Measurements from ENCODE around the gene PRDM15.

GRCh38 chr21:41821756-41822431 is 57.2 kb downstream of the PRDM15 start:
- TF ChIP-seq TAF1 (conservative IDR thresholded peaks at IDR 0.05): no peak
- no peak for TF ChIP-seq CTCF (IDR thresholded peaks at IDR 0.05; ENCODE audit: low read depth, low read length, missing input control)
- no peak for TF ChIP-seq YY1 (IDR thresholded peaks at IDR 0.05)
- TF ChIP-seq ATF3 (IDR thresholded peaks at IDR 0.05): no peak
- TF ChIP-seq HNF4G (IDR thresholded peaks at IDR 0.05): no peak
- no peak for TF ChIP-seq REST (IDR thresholded peaks at IDR 0.05)
- TF ChIP-seq RAD21 (IDR thresholded peaks at IDR 0.05): no peak
- TF ChIP-seq JUND (IDR thresholded peaks at IDR 0.05): no peak
- no peak for TF ChIP-seq SP1 (IDR thresholded peaks at IDR 0.05)

All from liver (tissue), 3 donors.